ENCODE results near the gene TMEM141. TPM values are rescaled to one million over a fixed set of nuclear protein-coding genes. Genes with fewer than 3 reads are reported as not detected.

The TMEM141 gene
- total and polyA plus RNA-seq, 2 of the 8 experiments (the other 6 are each of a cell fraction or from before 2014, with no cell fraction given), result 51.1 to 137 TPM

- TF ChIP-seq PHF8 (conservative IDR thresholded peaks at IDR 0.05; ENCODE audit: low read depth, low read length) (no peak), SP4 (IDR thresholded peaks at IDR 0.05; ENCODE audit: low read length) (no peak), CTBP2 (IDR thresholded peaks at IDR 0.05; ENCODE audit: borderline replicate concordance, insufficient read depth, insufficient read length, low read length) (no peak), USF2 (IDR thresholded peaks at IDR 0.05; ENCODE audit: low read length) (no peak), YY1 (IDR thresholded peaks at IDR 0.05; ENCODE audit: low read depth, low read length) (no peak), KDM1A (IDR thresholded peaks at IDR 0.05; ENCODE audit: borderline replicate concordance, low read length) (no peak), CHD1 (IDR thresholded peaks at IDR 0.05; ENCODE audit: low read depth, low read length) (no peak), POLR2A (IDR thresholded peaks at IDR 0.05; ENCODE audit: control extremely low read depth in 1 of 2, low read depth in 2 of 2, low read length in 2 of 2) (no peak)
These were observed 3.3 kb downstream of the TMEM141 start (continued) for GRCh38 chr9:136794281-136794999.

Measured in H1 (cell line).